ENCODE results near the gene COL15A1. TPM values are rescaled to one million over a fixed set of nuclear protein-coding genes. Genes with fewer than 3 reads are reported as not detected.

The COL15A1 gene
- total RNA-seq, 1 experiment from 2014 or later: 0.10 TPM

GRCh38 chr9:99038484-99038820 is 94.7 kb downstream of the COL15A1 start:
- Histone ChIP-seq H3K4me1 (ENCODE audit: control insufficient read depth, insufficient read depth, low read length) (no peaks in the 10 kb centered on the region), H3K36me3 (ENCODE audit: control insufficient read depth, insufficient read depth, low read length) (no peaks in the 10 kb centered on the region), H3K27ac (ENCODE audit: low read length) (no peak overlapping the region), H3K27me3 (ENCODE audit: control insufficient read depth, insufficient read depth, low read length) (no peaks in the 10 kb centered on the region), H3K4me3 (ENCODE audit: low read depth in 2 of 2, low read length in 2 of 2) (no peak overlapping the region), H3K9me3 (ENCODE audit: control insufficient read depth, insufficient read depth, low read depth, low read length) (no peaks in the 10 kb centered on the region)
- POLR2A ChIA-PET: interaction anchor here (0.6 kb wide), 1 partner anchor 24 kb away, joined by 3 read pairs; no protein-coding TSS in a partner anchor
- in situ Hi-C loops (cut with HindIII; ENCODE audit: low pct_unique_long_range_greater_than_20kb, low sequenced_read_pairs): no loop called here
- intact Hi-C loops (cut with micrococcal nuclease; ENCODE audit: unreplicated experiment): no loop called here
- ATAC-seq (no peak), DNase-seq (ENCODE audit: low read depth, low spot score) (no peak)
- TF ChIP-seq, protein P1, sequence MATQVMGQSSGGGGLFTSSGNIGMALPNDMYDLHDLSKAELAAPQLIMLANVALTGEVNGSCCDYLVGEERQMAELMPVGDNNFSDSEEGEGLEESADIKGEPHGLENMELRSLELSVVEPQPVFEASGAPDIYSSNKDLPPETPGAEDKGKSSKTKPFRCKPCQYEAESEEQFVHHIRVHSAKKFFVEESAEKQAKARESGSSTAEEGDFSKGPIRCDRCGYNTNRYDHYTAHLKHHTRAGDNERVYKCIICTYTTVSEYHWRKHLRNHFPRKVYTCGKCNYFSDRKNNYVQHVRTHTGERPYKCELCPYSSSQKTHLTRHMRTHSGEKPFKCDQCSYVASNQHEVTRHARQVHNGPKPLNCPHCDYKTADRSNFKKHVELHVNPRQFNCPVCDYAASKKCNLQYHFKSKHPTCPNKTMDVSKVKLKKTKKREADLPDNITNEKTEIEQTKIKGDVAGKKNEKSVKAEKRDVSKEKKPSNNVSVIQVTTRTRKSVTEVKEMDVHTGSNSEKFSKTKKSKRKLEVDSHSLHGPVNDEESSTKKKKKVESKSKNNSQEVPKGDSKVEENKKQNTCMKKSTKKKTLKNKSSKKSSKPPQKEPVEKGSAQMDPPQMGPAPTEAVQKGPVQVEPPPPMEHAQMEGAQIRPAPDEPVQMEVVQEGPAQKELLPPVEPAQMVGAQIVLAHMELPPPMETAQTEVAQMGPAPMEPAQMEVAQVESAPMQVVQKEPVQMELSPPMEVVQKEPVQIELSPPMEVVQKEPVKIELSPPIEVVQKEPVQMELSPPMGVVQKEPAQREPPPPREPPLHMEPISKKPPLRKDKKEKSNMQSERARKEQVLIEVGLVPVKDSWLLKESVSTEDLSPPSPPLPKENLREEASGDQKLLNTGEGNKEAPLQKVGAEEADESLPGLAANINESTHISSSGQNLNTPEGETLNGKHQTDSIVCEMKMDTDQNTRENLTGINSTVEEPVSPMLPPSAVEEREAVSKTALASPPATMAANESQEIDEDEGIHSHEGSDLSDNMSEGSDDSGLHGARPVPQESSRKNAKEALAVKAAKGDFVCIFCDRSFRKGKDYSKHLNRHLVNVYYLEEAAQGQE (IDR thresholded peaks at IDR 0.05; ENCODE audit: insufficient read depth in 1 of 2, low read depth in 2 of 2, low read length in 1 of 2): no peak
- TF ChIP-seq, protein P2, sequence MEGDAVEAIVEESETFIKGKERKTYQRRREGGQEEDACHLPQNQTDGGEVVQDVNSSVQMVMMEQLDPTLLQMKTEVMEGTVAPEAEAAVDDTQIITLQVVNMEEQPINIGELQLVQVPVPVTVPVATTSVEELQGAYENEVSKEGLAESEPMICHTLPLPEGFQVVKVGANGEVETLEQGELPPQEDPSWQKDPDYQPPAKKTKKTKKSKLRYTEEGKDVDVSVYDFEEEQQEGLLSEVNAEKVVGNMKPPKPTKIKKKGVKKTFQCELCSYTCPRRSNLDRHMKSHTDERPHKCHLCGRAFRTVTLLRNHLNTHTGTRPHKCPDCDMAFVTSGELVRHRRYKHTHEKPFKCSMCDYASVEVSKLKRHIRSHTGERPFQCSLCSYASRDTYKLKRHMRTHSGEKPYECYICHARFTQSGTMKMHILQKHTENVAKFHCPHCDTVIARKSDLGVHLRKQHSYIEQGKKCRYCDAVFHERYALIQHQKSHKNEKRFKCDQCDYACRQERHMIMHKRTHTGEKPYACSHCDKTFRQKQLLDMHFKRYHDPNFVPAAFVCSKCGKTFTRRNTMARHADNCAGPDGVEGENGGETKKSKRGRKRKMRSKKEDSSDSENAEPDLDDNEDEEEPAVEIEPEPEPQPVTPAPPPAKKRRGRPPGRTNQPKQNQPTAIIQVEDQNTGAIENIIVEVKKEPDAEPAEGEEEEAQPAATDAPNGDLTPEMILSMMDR (IDR thresholded peaks at IDR 0.05): no peak
- TF ChIP-seq TCF7L2 (IDR thresholded peaks at IDR 0.05; ENCODE audit: low read depth, low read length): no peak
- TF ChIP-seq POLR2AphosphoS5 (IDR thresholded peaks at IDR 0.05; ENCODE audit: low read depth, low read length): no peak
- TF ChIP-seq SIN3A (IDR thresholded peaks at IDR 0.05; ENCODE audit: borderline replicate concordance, insufficient read depth, low read depth, low read length): no peak
- CTCF ChIA-PET: no interaction called here
- no TSS peak for BruUV-seq (replicated peaks)

DNA sequence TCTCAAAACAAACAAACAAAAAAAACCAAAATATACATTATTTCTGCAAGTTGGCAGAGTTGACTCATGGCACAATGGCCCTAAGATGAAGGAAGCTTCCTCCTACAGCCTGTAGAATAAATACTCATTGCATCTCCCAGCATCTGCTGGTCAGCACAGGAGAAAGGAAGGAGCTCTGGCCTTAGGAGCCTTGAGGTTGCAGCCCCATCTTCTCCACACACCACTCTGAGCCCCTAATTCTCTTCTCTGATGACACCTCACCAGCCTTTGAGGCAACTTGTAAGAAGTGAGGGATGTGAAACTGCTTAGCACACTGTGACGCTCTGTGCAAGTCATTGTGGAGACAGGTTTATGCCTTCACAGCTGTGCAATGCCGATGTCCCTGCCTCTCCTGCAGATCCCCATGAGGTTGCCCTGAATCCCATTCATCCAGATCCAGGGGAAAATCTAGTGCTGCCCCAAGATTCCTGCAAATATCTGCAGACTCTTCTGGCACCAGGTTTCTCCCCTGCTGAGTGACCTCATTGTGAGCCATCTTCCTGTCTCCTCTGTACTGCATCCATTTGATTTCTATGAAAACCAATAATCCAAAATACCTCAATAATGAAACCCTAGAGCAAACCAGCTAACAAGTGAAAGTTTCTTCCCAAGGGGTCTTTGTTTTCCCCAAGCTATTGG is 95.9 kb downstream of the COL15A1 start:
- DNase-seq (ENCODE audit: low read depth, low spot score) (no peak), ATAC-seq (no peak)
- intact Hi-C loops (cut with micrococcal nuclease; ENCODE audit: unreplicated experiment) (no loop called here), in situ Hi-C loops (cut with HindIII; ENCODE audit: low pct_unique_long_range_greater_than_20kb, low sequenced_read_pairs) (no loop called here)
- no peak overlapping the region for H3K4me3 ChIP-seq (ENCODE audit: low read depth in 2 of 2, low read length in 2 of 2)
- ChIA-PET CTCF (no interaction called here), POLR2A (no interaction called here)
- no peaks in the 10 kb centered on the region for H3K9me3 ChIP-seq (ENCODE audit: control insufficient read depth, insufficient read depth, low read depth, low read length)
- TF ChIP-seq, protein P1 (IDR thresholded peaks at IDR 0.05; ENCODE audit: insufficient read depth in 1 of 2, low read depth in 2 of 2, low read length in 1 of 2): no peak
- TF ChIP-seq SIN3A (IDR thresholded peaks at IDR 0.05; ENCODE audit: borderline replicate concordance, insufficient read depth, low read depth, low read length) (no peak), TCF7L2 (IDR thresholded peaks at IDR 0.05; ENCODE audit: low read depth, low read length) (no peak), POLR2AphosphoS5 (IDR thresholded peaks at IDR 0.05; ENCODE audit: low read depth, low read length) (no peak)
- no TSS peak for BruUV-seq (replicated peaks)
- no peak overlapping the region for H3K27ac ChIP-seq (ENCODE audit: low read length)
- no peaks in the 10 kb centered on the region for H3K27me3 ChIP-seq (ENCODE audit: control insufficient read depth, insufficient read depth, low read length)
- no peaks in the 10 kb centered on the region for H3K4me1 ChIP-seq (ENCODE audit: control insufficient read depth, insufficient read depth, low read length)
- H3K36me3 ChIP-seq (ENCODE audit: control insufficient read depth, insufficient read depth, low read length): no peaks in the 10 kb centered on the region

All from Panc1 (cell line).